HCT116 (cell line): ENCODE measurements around the gene G6PD. TPM values are rescaled to one million over a fixed set of nuclear protein-coding genes. Genes with fewer than 3 reads are reported as not detected.

ENCODE experiments used
- ATAC-seq: fragments of 200-7000 bp; cut with Tn5 transposase; 2 replicates; pipeline ENCODE4 v1.9.1; 2020; ENCODE audit warnings: mild to moderate bottlenecking, moderate library complexity
- BruUV-seq: library from RNA; stranded (reverse); fragments of 400-500 nt; replicated peaks from 2 replicates; lab custom pipeline; 2021; lab: Mats Ljungman, UMichigan
- CTCF ChIA-PET: fragments of 300-600 bp; sonication (Branson Sonifier 250); formaldehyde crosslinking; loops from one replicate; lab custom pipeline; 2021; ENCODE audit warnings: antibody characterized with exemption; lab: Charles Lee
- POLR2A ChIA-PET: fragments of 300-600, 350-600 bp; sonication (Branson Sonifier 250); formaldehyde crosslinking; loops from one replicate; lab custom pipeline; 2021; ENCODE audit warnings: antibody characterized with exemption; lab: Charles Lee
- RAD21 ChIA-PET, 2 experiments: fragments of 300-600 bp; sonication (Branson Sonifier 250); formaldehyde crosslinking; loops; one replicate each; lab custom pipeline; 2023; ENCODE audit warnings: low total read pairs in 2 of 2; ENCODE audit not compliant: uncharacterized antibody in 2 of 2, unreplicated experiment in 2 of 2, low non-redundant PET in 1 of 2; lab: Charles Lee
- DNase-seq: peaks from one replicate; pipeline ENCODE4 v3.0.0-alpha.2; 2010; ENCODE audit warnings: low read depth, low spot score
- H2AFZ ChIP-seq: fragments of 200-600 bp; shearing (Covaris generic), sonication (generic); 2 replicates; pipeline ENCODE4 v1.6.1; 2017; ENCODE audit warnings: low read depth, mixed run types, mixed read lengths, antibody characterized with exemption, low read length; ENCODE audit not compliant: poor library complexity, severe bottlenecking
- H3K27ac ChIP-seq: 2 replicates; pipeline ENCODE4 v1.5.1; 2012; ENCODE audit warnings: low read depth, low read length
- H3K27me3 ChIP-seq: fragments of 200-600 bp; sonication (generic); 2 replicates; pipeline ENCODE4 v1.6.1; 2016; ENCODE audit warnings: mixed run types, low read length, mixed read lengths; ENCODE audit not compliant: insufficient read depth
- H3K36me3 ChIP-seq, 2 experiments: fragments of 200-500 bp in 1 of 2; fragments of 200-600 bp in 1 of 2; sonication (Bioruptor generic) in 1 of 2; sonication (generic) in 1 of 2; 2 replicates each; pipeline versions ENCODE4 v1.5.1 to v1.6.1; 2014 to 2016; ENCODE audit warnings: low read length in 2 of 2, inconsistent platforms in 1 of 2, mixed read lengths in 1 of 2, mixed run types in 1 of 2; ENCODE audit not compliant: insufficient read depth in 2 of 2, control insufficient read depth in 1 of 2
- H3K4me1 ChIP-seq, 2 experiments: fragments of 200-600 bp in 1 of 2; sonication (generic) in 1 of 2; 2 replicates each; pipeline versions ENCODE4 v1.5.1 to v1.6.1; 2012 to 2017; ENCODE audit warnings: low read length in 2 of 2, inconsistent platforms in 1 of 2, mild to moderate bottlenecking in 1 of 2, mixed read lengths in 1 of 2, mixed run types in 1 of 2, moderate library complexity in 1 of 2; ENCODE audit not compliant: insufficient read depth in 2 of 2, control insufficient read depth in 1 of 2
- H3K4me2 ChIP-seq: fragments of 200-600 bp; sonication (generic); 2 replicates; pipeline ENCODE4 v1.6.1; 2017; ENCODE audit warnings: mixed run types, low read length, mixed read lengths
- H3K4me3 ChIP-seq, 2 experiments: fragments of 200-600 bp in 1 of 2; sonication (generic) in 1 of 2; replicated peaks in 1 of 2; 2 replicates each; pipeline ENCODE4 v1.5.1; 2011 to 2016; ENCODE audit warnings: low read length in 2 of 2, control low read depth in 1 of 2, low read depth in 1 of 2, mild to moderate bottlenecking in 1 of 2, mixed read lengths in 1 of 2, mixed run types in 1 of 2
- H3K79me2 ChIP-seq: fragments of 200-600 bp; sonication (generic); 2 replicates; pipeline ENCODE4 v1.6.1; 2017; ENCODE audit warnings: mild to moderate bottlenecking, mixed run types, low read length, moderate library complexity, mixed read lengths; ENCODE audit not compliant: insufficient read depth
- H3K9ac ChIP-seq: fragments of 200-600 bp; sonication (generic); 2 replicates; pipeline ENCODE4 v1.6.1; 2016; ENCODE audit warnings: low read length, mixed read lengths
- H3K9me2 ChIP-seq: fragments of 200-600 bp; sonication (generic), shearing (Covaris generic); 2 replicates; pipeline ENCODE4 v1.6.1; 2017; ENCODE audit warnings: mixed run types, mild to moderate bottlenecking, moderate library complexity; ENCODE audit not compliant: insufficient read depth
- H3K9me3 ChIP-seq, 2 experiments: fragments of 200-500 bp in 1 of 2; fragments of 200-600 bp in 1 of 2; sonication (Bioruptor generic) in 1 of 2; sonication (generic) in 1 of 2; 2 replicates each; pipeline ENCODE4 v1.6.1; 2014 to 2017; ENCODE audit warnings: low read length in 2 of 2, mixed read lengths in 2 of 2, inconsistent platforms in 1 of 2, low read depth in 1 of 2, mild to moderate bottlenecking in 1 of 2, mixed run types in 1 of 2, moderate library complexity in 1 of 2; ENCODE audit not compliant: control insufficient read depth in 1 of 2, insufficient read depth in 1 of 2
- H4K20me1 ChIP-seq: fragments of 200-600 bp; sonication (generic), shearing (Covaris generic); 2 replicates; pipeline ENCODE4 v1.6.1; 2017; ENCODE audit warnings: mixed run types, mild to moderate bottlenecking, moderate library complexity; ENCODE audit not compliant: insufficient read depth
- CEBPB ChIP-seq: IDR thresholded peaks from 2 replicates; pipeline ENCODE4 v1.6.1; 2012; ENCODE audit warnings: low read depth
- EGR1 ChIP-seq: IDR thresholded peaks from 2 replicates; pipeline ENCODE4 v1.6.1; 2012; ENCODE audit warnings: low read depth
- ELF1 ChIP-seq: IDR thresholded peaks from 2 replicates; pipeline ENCODE4 v1.6.1; 2012; ENCODE audit warnings: low read depth, borderline replicate concordance
- EZH2 ChIP-seq: fragments of 200-600 bp; sonication (generic); IDR thresholded peaks from 2 replicates; pipeline ENCODE4 v1.6.1; 2017; ENCODE audit warnings: antibody characterized with exemption, mixed run types
- FOSL1 ChIP-seq: IDR thresholded peaks from 2 replicates; pipeline ENCODE4 v1.6.1; 2012; ENCODE audit warnings: low read depth
- JUND ChIP-seq: IDR thresholded peaks from 2 replicates; pipeline ENCODE4 v1.6.1; 2012
- POLR2A ChIP-seq: IDR thresholded peaks from 2 replicates; pipeline ENCODE4 v1.7.0; 2011; ENCODE audit warnings: borderline replicate concordance; ENCODE audit not compliant: insufficient read depth, insufficient read length; ENCODE audit errors: extremely low read depth
- POLR2AphosphoS5 ChIP-seq: IDR thresholded peaks from 2 replicates; pipeline ENCODE4 v1.6.1; 2011; ENCODE audit warnings: mild to moderate bottlenecking, low read depth, low read length, moderate library complexity
- RAD21 ChIP-seq: IDR thresholded peaks from 2 replicates; pipeline ENCODE4 v1.6.1; 2012; ENCODE audit warnings: low read depth, mild to moderate bottlenecking
- SP1 ChIP-seq: IDR thresholded peaks from 2 replicates; pipeline ENCODE4 v1.6.1; 2012; ENCODE audit warnings: low read depth
- TCF7L2 ChIP-seq: IDR thresholded peaks from 2 replicates; pipeline ENCODE4 v1.7.0; 2011; ENCODE audit warnings: borderline replicate concordance, inconsistent platforms; ENCODE audit not compliant: insufficient read depth, insufficient read length; ENCODE audit errors: extremely low read depth
- ZFX ChIP-seq: fragments of 450-650 bp; IDR thresholded peaks from 2 replicates; pipeline ENCODE4 v1.6.1; 2017
- intact Hi-C: fragments of 100-400 bp; cut with micrococcal nuclease; formaldehyde crosslinking; loops from 2 replicates; pipeline ENCODE4 v1.10.0; 2022
- total RNA-seq: library from RNA; stranded (reverse); gene quantifications from one replicate; pipeline ENCODE4 v1.2.1, GENCODE V29; 2021; ENCODE audit not compliant: unreplicated experiment
- TF ChIP-seq, protein P1 (sequence below): IDR thresholded peaks from 2 replicates; pipeline ENCODE4 v1.6.1; 2012
- TF ChIP-seq, protein P2 (sequence below): IDR thresholded peaks from 2 replicates; pipeline ENCODE4 v1.6.1; 2012; ENCODE audit warnings: low read depth

G6PD gene
- total RNA-seq, 1 experiment from 2014 or later: 109 TPM

DNA sequence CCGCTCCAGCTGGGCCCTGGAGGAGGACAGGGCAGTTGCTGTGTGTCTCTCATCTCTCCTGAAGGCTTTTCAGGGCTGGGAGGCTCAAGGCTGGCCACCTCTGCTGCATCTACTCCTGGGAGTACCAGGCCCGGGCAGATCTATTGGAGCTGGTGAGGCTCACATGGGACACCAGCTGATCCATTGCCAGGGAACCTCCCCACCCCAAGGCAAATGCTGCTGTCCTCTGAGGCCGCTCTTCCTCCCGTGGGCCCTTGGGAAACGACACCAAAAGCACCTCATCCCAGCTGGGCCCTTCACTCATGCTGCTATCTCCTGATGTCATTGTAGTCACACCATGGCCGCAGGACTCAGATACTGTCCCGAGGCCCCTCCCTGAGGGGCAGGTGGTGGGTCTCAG is 63.9 kb downstream of the G6PD start:
- Histone ChIP-seq H3K9me3 (no peaks in the 10 kb centered on the region), H3K27me3 (no peaks in the 10 kb centered on the region), H2AFZ (no peak overlapping the region), H3K9me2 (no peaks in the 10 kb centered on the region), H4K20me1 (no peaks in the 10 kb centered on the region), H3K9ac (no peak overlapping the region), H3K27ac (no peak overlapping the region), H3K4me1 (peaks cover 10 to 32% of the 10 kb centered on the region in 2 experiments), H3K4me3 (no peak overlapping the region), H3K4me2 (no peak overlapping the region)
- intact Hi-C loops: no loop called here
- no peak for ATAC-seq
- ChIA-PET POLR2A (interaction anchor here (0.9 kb wide), 1 partner anchor 10 kb away, joined by 3 read pairs; no protein-coding TSS in a partner anchor), CTCF (no interaction called here)
- no TSS peak for BruUV-seq
- TF ChIP-seq, protein P1, sequence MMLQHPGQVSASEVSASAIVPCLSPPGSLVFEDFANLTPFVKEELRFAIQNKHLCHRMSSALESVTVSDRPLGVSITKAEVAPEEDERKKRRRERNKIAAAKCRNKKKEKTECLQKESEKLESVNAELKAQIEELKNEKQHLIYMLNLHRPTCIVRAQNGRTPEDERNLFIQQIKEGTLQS: no peak
- TF ChIP-seq POLR2AphosphoS5 (no peak), ZFX (no peak), POLR2A (no peak), EGR1 (no peak), ELF1 (no peak), JUND (no peak), FOSL1 (no peak), RAD21 (no peak), EZH2 (no peak), CEBPB (no peak), TCF7L2 (no peak), SP1 (no peak)
- TF ChIP-seq, protein P2, sequence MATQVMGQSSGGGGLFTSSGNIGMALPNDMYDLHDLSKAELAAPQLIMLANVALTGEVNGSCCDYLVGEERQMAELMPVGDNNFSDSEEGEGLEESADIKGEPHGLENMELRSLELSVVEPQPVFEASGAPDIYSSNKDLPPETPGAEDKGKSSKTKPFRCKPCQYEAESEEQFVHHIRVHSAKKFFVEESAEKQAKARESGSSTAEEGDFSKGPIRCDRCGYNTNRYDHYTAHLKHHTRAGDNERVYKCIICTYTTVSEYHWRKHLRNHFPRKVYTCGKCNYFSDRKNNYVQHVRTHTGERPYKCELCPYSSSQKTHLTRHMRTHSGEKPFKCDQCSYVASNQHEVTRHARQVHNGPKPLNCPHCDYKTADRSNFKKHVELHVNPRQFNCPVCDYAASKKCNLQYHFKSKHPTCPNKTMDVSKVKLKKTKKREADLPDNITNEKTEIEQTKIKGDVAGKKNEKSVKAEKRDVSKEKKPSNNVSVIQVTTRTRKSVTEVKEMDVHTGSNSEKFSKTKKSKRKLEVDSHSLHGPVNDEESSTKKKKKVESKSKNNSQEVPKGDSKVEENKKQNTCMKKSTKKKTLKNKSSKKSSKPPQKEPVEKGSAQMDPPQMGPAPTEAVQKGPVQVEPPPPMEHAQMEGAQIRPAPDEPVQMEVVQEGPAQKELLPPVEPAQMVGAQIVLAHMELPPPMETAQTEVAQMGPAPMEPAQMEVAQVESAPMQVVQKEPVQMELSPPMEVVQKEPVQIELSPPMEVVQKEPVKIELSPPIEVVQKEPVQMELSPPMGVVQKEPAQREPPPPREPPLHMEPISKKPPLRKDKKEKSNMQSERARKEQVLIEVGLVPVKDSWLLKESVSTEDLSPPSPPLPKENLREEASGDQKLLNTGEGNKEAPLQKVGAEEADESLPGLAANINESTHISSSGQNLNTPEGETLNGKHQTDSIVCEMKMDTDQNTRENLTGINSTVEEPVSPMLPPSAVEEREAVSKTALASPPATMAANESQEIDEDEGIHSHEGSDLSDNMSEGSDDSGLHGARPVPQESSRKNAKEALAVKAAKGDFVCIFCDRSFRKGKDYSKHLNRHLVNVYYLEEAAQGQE: no peak
- TF ChIP-seq, all 23 proteins: peak for 0
- RAD21 ChIA-PET: no interaction called here
- DNase-seq: no peak
- peaks cover 0 to 10% of the 10 kb centered on the region in 2 experiments; a peak in 1 of 4 replicates for H3K36me3 ChIP-seq
- H3K79me2 ChIP-seq: peaks cover 15% of the 10 kb centered on the region
